ENCODE results near the gene H2BK1.
A peak's percentile ranks its signal among the peaks of the same experiment; 100 is the strongest.

Gene H2BK1

DNA sequence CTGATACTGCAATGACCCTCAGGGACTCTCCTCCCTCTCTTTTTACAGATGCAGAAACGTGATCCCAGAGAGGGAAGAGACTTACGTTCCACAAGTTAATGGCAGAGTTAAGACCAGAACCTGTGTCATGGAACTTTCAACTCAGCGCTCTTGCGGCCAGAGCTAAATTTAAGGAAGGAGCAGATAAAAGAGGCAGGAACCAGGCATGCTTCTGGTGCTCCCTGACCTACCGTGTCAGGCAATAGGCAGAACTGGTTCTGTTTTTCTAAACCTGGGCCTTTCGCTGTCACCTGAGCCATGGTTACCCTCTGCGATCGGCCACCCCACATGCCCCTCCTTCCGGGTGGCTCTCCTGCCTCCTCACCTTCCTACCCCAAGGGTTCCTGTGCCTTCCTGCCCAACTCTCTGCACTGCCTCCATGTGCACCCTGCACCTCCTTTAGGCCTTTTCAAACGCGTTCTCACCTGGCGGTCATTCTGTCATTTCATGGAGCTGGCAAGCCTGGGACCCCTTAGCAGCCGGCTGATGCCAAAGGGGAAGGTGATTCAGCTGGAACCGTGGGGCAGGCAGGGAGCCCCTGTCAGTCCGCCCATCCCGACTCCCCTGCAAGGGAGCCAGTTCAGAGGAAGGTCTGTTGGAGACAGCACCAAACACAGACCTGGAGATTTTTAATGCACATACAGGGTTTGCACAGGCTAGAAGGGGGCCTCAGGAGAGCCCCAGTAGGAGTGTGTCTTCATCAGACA lies 35.1 kb downstream of the H2BK1 start:
- no peak for DNase-seq

GRCh38 chr7:151174246-151175046 lies 35.8 kb downstream of the H2BK1 start:
- DNase-seq: peak; percentile 29

- no peak for DNase-seq
Observed at GRCh38 chr7:151173386-151174245, 36.7 kb downstream of the H2BK1 start.

DNA sequence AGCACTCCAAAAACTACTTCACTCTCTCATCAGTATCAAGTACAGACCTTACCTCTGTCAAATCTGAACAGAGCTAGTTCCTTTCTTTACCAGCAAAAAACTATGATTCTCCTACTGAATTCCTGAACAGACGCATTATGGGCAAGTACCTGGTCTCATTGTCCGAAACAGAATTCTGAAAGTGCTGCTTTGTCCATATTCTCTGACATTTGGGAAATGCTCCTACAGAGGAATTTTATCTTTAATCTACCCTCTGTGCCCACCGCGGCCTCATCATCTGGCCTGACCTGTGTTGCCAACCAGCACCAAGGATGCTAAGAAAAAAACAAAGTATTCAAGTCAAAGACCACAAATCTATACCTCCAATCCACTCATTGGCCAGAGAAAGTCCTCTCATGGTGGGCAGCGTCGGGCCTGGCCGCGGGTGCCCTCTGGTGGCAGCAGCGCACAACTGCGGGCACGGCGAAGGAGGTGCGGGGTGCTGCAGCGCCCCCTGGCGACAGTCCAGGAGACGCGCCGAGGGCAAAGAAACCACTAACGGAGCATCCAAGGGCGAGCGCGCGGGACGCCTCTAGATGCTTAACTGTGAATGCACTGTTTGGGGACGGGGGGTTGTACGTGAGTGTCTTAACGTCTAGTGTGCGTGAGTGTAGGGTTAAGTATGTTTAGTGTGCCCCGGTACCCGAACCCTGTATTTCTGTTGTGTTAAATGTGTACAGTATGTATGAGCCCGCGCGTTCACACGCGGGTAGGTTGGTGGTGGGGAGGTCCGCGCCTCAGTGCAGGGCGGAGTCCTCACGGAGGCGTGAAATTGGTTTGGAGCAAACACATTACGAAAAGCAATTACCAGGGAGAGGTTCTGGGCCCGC lies 37.8 kb downstream of the H2BK1 start:
- DNase-seq: peak; percentile 66

DNA sequence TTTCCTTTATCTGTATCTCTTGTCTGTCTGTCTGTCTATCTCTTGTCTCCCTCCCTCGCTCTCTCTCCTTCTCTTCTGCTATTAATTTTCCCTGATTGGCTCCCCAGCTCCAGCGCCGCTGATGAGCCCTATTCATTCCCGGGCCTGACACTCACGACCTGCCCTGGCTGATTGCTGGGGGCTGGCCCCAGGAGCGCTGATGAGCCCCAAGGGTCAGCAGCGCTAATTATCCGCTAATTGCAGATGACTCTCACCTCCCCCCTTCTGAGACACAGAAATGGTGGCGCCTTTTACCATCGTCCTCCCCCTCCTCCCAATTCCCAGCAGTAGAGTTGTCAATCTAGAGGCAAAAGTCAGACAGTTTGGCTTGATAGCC lies 41.5 kb downstream of the H2BK1 start:
- DNase-seq: no peak

GRCh38 chr7:151168003-151168786 lies 42.1 kb downstream of the H2BK1 start:
- peak; percentile 44 for DNase-seq

GRCh38 chr7:151167197-151167961 lies 42.9 kb downstream of the H2BK1 start, which contains the start of gene GBX1:
Gene GBX1, minus strand, starts transcription at chr7:151167694. Its CDS starts 146 bp downstream, at chr7:151167548.
- peak; percentile 9 for DNase-seq

DNA sequence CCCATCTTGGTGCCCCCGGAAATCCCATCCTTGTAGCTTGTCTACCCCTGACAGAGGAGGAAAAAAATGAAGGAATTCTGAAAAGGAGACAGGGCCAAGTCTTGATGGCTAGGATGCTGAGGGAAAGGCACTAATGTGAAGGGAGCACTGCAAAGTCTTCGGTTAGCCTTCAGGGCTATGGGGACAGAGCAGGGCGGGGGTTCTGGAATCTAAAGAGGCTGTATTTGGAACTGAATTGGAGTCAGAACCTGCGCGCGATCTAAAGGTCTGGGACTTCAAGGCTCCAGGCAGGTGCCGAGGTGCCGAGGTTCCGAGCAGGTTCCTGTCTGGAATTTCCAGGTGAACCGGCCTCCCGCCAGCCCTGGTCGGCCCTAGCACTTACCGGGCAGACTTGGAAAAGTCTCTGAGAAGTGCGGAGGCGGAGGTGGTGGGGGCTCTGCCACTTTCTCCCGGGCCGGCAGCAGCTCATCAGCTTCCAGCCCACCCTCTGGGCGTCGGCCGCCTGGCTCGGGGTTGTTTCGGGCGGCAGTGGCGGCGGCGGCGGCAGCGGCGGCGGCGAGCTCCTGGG lies 43.6 kb downstream of the H2BK1 start:
- DNase-seq: no peak

DNA sequence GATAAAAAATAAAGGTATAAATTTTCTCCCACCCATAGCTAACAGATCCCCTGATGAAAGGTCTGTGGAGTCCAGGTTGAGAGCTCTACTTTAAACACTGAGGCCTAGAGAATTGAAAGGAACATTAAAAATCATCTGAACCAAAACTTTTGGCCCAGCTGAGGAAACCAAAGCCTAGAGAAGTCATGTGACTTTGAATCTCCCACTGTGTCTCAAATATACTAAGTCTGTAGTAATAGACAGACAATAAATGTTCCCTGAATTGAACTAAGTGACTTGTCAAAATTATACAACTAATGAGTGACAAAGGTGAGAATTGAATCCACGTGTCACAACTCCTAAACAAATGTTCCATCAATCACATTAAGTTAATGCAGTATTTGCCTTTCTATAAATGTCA lies 48.5 kb downstream of the H2BK1 start:
- DNase-seq: no peak

Data from inflammatory macrophage treated with lipopolysaccharide for 4 hours (primary cell).